ENCODE results near the gene ZNF408.
"Not testable (repeated sequence)": the region's sequence is repeated elsewhere in the genome, so short reads cannot be mapped to it uniquely, and the experiment has no call there.

Gene ZNF408

GRCh38 chr11:46668480-46669085, 32.2 kb upstream of the ZNF408 start:
- no peak overlapping the region for H3K4me3 ChIP-seq (replicated peaks; ENCODE audit: low read depth, low read length)
- no peak for DNase-seq (ENCODE audit: extremely low read depth, low read depth)
- TF ChIP-seq CTCF (IDR thresholded peaks at IDR 0.05; ENCODE audit: low read depth, low read length, missing control alignments) = no peak

GRCh38 chr11:46669711-46670139, 31.1 kb upstream of the ZNF408 start:
- DNase-seq (ENCODE audit: extremely low read depth, low read depth) = no peak
- H3K4me3 ChIP-seq (replicated peaks; ENCODE audit: low read depth, low read length) = no peak overlapping the region
- TF ChIP-seq CTCF (IDR thresholded peaks at IDR 0.05; ENCODE audit: low read depth, low read length, missing control alignments) = peak; percentile 15

GRCh38 chr11:46670521-46670920, 30.3 kb upstream of the ZNF408 start:
- H3K4me3 ChIP-seq (replicated peaks; ENCODE audit: low read depth, low read length) = not testable (repeated sequence)

GRCh38 chr11:46671958-46672315, 28.9 kb upstream of the ZNF408 start:
- no peak overlapping the region for H3K4me3 ChIP-seq (replicated peaks; ENCODE audit: low read depth, low read length)
- no peak for TF ChIP-seq CTCF (IDR thresholded peaks at IDR 0.05; ENCODE audit: low read depth, low read length, missing control alignments)
- no peak for DNase-seq (ENCODE audit: extremely low read depth, low read depth)

More at GRCh38 chr11:46670521-46670920, 30.3 kb upstream of the ZNF408 start:
- not testable (repeated sequence) for DNase-seq (ENCODE audit: extremely low read depth, low read depth)

GRCh38 chr11:46672381-46672839, 28.4 kb upstream of the ZNF408 start:
- no peak for DNase-seq (ENCODE audit: extremely low read depth, low read depth)
- H3K4me3 ChIP-seq (replicated peaks; ENCODE audit: low read depth, low read length) = no peak overlapping the region
- TF ChIP-seq CTCF (IDR thresholded peaks at IDR 0.05; ENCODE audit: low read depth, low read length, missing control alignments) = no peak

GRCh38 chr11:46673713-46674462, 26.9 kb upstream of the ZNF408 start:
- DNase-seq (ENCODE audit: extremely low read depth, low read depth) = no peak
- TF ChIP-seq CTCF (IDR thresholded peaks at IDR 0.05; ENCODE audit: low read depth, low read length, missing control alignments) = no peak
- H3K4me3 ChIP-seq (replicated peaks; ENCODE audit: low read depth, low read length) = no peak overlapping the region

- DNase-seq (ENCODE audit: extremely low read depth, low read depth) = no peak
- no peak overlapping the region for H3K4me3 ChIP-seq (replicated peaks; ENCODE audit: low read depth, low read length)
- no peak for TF ChIP-seq CTCF (IDR thresholded peaks at IDR 0.05; ENCODE audit: low read depth, low read length, missing control alignments)
Observed at GRCh38 chr11:46674463-46675287, 26.2 kb upstream of the ZNF408 start.

All from HFF-Myc (cell line).